GM12878 (cell line): Measurements from ENCODE around the gene HTR4. TPM values are rescaled to one million over a fixed set of nuclear protein-coding genes. Genes with fewer than 3 reads are reported as not detected.

Experiments
- ATAC-seq: fragments of 200-7000 bp; cut with Tn5 transposase; 3 replicates; pipeline ENCODE4 v1.9.1; 2020; ENCODE audit warnings: mild to moderate bottlenecking, moderate library complexity
- BruUV-seq: library from RNA; stranded (reverse); fragments of 400-500 nt; replicated peaks from 2 replicates; lab custom pipeline; 2021; lab: Mats Ljungman, UMichigan
- CTCF ChIA-PET: fragments of 300-600 bp; sonication (Branson Sonifier 250); formaldehyde crosslinking; extraction: SDS; loops from one replicate; lab custom pipeline; 2021; ENCODE audit warnings: inconsistent platforms; lab: Yijun Ruan, JAX
- POLR2A ChIA-PET: fragments of 350-600 bp; formaldehyde crosslinking; extraction: SDS; loops from one replicate; lab custom pipeline; 2021; ENCODE audit warnings: inconsistent platforms; lab: Charles Lee
- RAD21 ChIA-PET: fragments of 300-600 bp; sonication (Branson Sonifier 250); formaldehyde crosslinking; loops from one replicate; lab custom pipeline; 2023; ENCODE audit warnings: antibody characterized with exemption; ENCODE audit not compliant: unreplicated experiment; lab: Charles Lee
- SMC1A ChIA-PET: fragments of 300-600 bp; sonication (Branson Sonifier 250); formaldehyde crosslinking; loops from one replicate; lab custom pipeline; 2023; ENCODE audit not compliant: unreplicated experiment, uncharacterized antibody; lab: Charles Lee
- DNase-seq: peaks from one replicate; pipeline ENCODE4 v3.0.0-alpha.2; 2011; ENCODE audit warnings: low read depth, low spot score
- FAIRE-seq: peaks from 3 replicates; lab custom pipeline; 2011; peaks lifted over from hg19 to GRCh38; lab: Jason Lieb, UNC
- H2AFZ ChIP-seq: 2 replicates; pipeline ENCODE4 v1.6.0; 2011; ENCODE audit warnings: low read depth, low read length, control low read depth; ENCODE audit not compliant: control insufficient read depth
- H3K27ac ChIP-seq: 2 replicates; pipeline ENCODE4 v1.5.1; 2011; ENCODE audit warnings: control low read depth; ENCODE audit not compliant: control insufficient read depth, insufficient read depth
- H3K27me3 ChIP-seq, 2 experiments: replicated peaks in 1 of 2; 2 replicates each; pipeline versions ENCODE4 v1.6.0 to v1.6.1; 2011; ENCODE audit warnings: low read length in 1 of 2; ENCODE audit not compliant: control insufficient read depth in 2 of 2, insufficient read depth in 2 of 2
- H3K36me3 ChIP-seq, 2 experiments: 2 replicates each; pipeline ENCODE4 v1.5.1; 2011; ENCODE audit warnings: low read length in 1 of 2; ENCODE audit not compliant: control insufficient read depth in 2 of 2, insufficient read depth in 2 of 2
- H3K4me1 ChIP-seq: 2 replicates; pipeline ENCODE4 v1.6.1; 2011; ENCODE audit warnings: mild to moderate bottlenecking, low read length, moderate library complexity, mixed read lengths; ENCODE audit not compliant: control insufficient read depth, insufficient read depth
- H3K4me2 ChIP-seq: 2 replicates; pipeline ENCODE4 v1.6.0; 2011; ENCODE audit warnings: control low read depth; ENCODE audit not compliant: control insufficient read depth, insufficient read depth
- H3K4me3 ChIP-seq: fragments of 200-600 bp; sonication (generic); 2 replicates; pipeline ENCODE4 v1.5.1; 2016
- H3K79me2 ChIP-seq: 2 replicates; pipeline ENCODE4 v1.6.0; 2011; ENCODE audit warnings: low read length; ENCODE audit not compliant: control insufficient read depth, insufficient read depth
- H3K9ac ChIP-seq: 2 replicates; pipeline ENCODE4 v1.8.0; 2011; ENCODE audit warnings: low read length, control low read depth, mixed read lengths; ENCODE audit not compliant: control insufficient read depth, insufficient read depth
- H3K9me3 ChIP-seq: replicated peaks from 3 replicates; pipeline ENCODE4 v1.5.1; 2011; ENCODE audit warnings: mild to moderate bottlenecking, low read length; ENCODE audit not compliant: control insufficient read depth, insufficient read depth
- H4K20me1 ChIP-seq: 2 replicates; pipeline ENCODE4 v1.6.0; 2011; ENCODE audit not compliant: control insufficient read depth, insufficient read depth
- CEBPB ChIP-seq, 2 experiments: fragments of 150-350 bp in 1 of 2; IDR thresholded peaks; 2 replicates each; pipeline ENCODE4 v1.6.1; 2012 to 2014; ENCODE audit warnings: low read depth in 2 of 2, low read length in 2 of 2, borderline replicate concordance in 1 of 2, inconsistent platforms in 1 of 2
- CHD1 ChIP-seq: IDR thresholded peaks from 2 replicates; pipeline ENCODE4 v1.6.1; 2012; ENCODE audit warnings: low read depth, low read length, improper control_type of control experiment
- HDAC2 ChIP-seq: fragments of 200-600 bp; sonication (generic); IDR thresholded peaks from 2 replicates; pipeline ENCODE4 v1.6.1; 2017
- NFIC ChIP-seq: IDR thresholded peaks from 2 replicates; pipeline ENCODE4 v1.6.1; 2012; ENCODE audit warnings: low read depth, mild to moderate bottlenecking, inconsistent platforms, low read length, moderate library complexity
- PAX5 ChIP-seq: IDR thresholded peaks from 2 replicates; pipeline ENCODE4 v1.6.1; 2011; ENCODE audit warnings: low read depth, low read length, borderline replicate concordance
- SIX5 ChIP-seq: IDR thresholded peaks from 2 replicates; pipeline ENCODE4 v1.6.1; 2011; ENCODE audit warnings: mild to moderate bottlenecking, low read depth, low read length, moderate library complexity; ENCODE audit not compliant: severe bottlenecking
- SMAD5 ChIP-seq: IDR thresholded peaks from 2 replicates; pipeline ENCODE4 v1.6.1; 2016; ENCODE audit warnings: antibody characterized with exemption, low read depth
- SPI1 ChIP-seq: IDR thresholded peaks from 2 replicates; pipeline ENCODE4 v1.6.1; 2011; ENCODE audit warnings: low read depth, mild to moderate bottlenecking, low read length, moderate library complexity, borderline replicate concordance; ENCODE audit not compliant: insufficient read depth
- WGBS: methylation state at CpG from one replicate; pipeline ENCODE4 v1.1.6; 2016; ENCODE audit warnings: low lambda C conversion rate; ENCODE audit not compliant: insufficient replicate concordance, insufficient coverage; ENCODE audit errors: missing lambda C conversion rate; 5-methylcytosine and 5-hydroxymethylcytosine counted together
- in situ Hi-C: fragments of 300-500 bp; cut with MboI; formaldehyde crosslinking; loops from 9 replicates; pipeline ENCODE4 v1.14.3; 2018; ENCODE audit warnings: mixed read lengths
- intact Hi-C: fragments of 100-400 bp; cut with micrococcal nuclease; formaldehyde crosslinking; loops from one replicate; pipeline ENCODE4 v1.14.2; 2022; ENCODE audit not compliant: unreplicated experiment
- polyA plus RNA-seq, 11 experiments: library from polyadenylated mRNA; depleted of rRNA in 4 of 11; unstranded in 6 of 11; stranded (reverse) in 5 of 11; fragments of >200 nt; fragmentation: Nextera tagmentation in 4 of 11; fragmentation: Illumina TruSeq in 1 of 11; extraction: Ambion mirVana in 4 of 11; extraction: Trizol in 1 of 11; gene quantifications; 1 replicate in 1 of 11; 2 replicates in 10 of 11; pipeline versions ENCODE4 v1.2.1 to v1.2.3, GENCODE V29; 2011 to 2016; ENCODE audit warnings: inconsistent platforms in 2 of 11, missing spikeins in 2 of 11, low read depth in 1 of 11
- total RNA-seq, 4 experiments: library from RNA; depleted of rRNA in 3 of 4; stranded (reverse); fragments of >200 nt in 3 of 4; fragmentation: Illumina TruSeq in 1 of 4; extraction: Trizol in 1 of 4; gene quantifications; 2 replicates each; pipeline versions ENCODE4 v1.2.1 to v1.2.3, GENCODE V29; 2013 to 2021

The HTR4 gene
- total and polyA plus RNA-seq, 10 of the 15 experiments (the other 5 are each of a cell fraction or from before 2014, with no cell fraction given): not detected

- no peak for TF ChIP-seq PAX5
- TF ChIP-seq SMAD5: no peak
- TF ChIP-seq, all 136 proteins: peak for 0
These were observed 47.8 kb upstream of the HTR4 start (continued) for GRCh38 chr5:148702019-148702596.

GRCh38 chr5:148699028-148699427 is 44.7 kb upstream of the HTR4 start:
- ChIA-PET RAD21 (no interaction called here), CTCF (interaction anchor here (0.7 to 2.0 kb wide), 2 partner anchors 21 to 32 kb away, joined by 3 to 5 read pairs; no protein-coding TSS in a partner anchor), SMC1A (no interaction called here), POLR2A (no interaction called here)
- Histone ChIP-seq H3K27me3 (no peaks in the 10 kb centered on the region), H2AFZ (no peak overlapping the region), H3K9ac (no peak overlapping the region), H3K27ac (no peak overlapping the region), H3K4me2 (no peak overlapping the region), H3K36me3 (no peaks in the 10 kb centered on the region), H3K79me2 (no peaks in the 10 kb centered on the region), H3K9me3 (no peaks in the 10 kb centered on the region), H4K20me1 (no peaks in the 10 kb centered on the region), H3K4me3 (no peak overlapping the region), H3K4me1 (no peaks in the 10 kb centered on the region)
- no peak for FAIRE-seq
- TF ChIP-seq SPI1: peak; percentile 24; the same call in 1 of the 2 replicates
- TF ChIP-seq HDAC2: no peak
- TF ChIP-seq CEBPB (IDR thresholded peaks at IDR 0.05; ENCODE audit: borderline replicate concordance in 1 of 2, low read depth in 2 of 2, low read length in 2 of 2): no peak
- no peak for TF ChIP-seq CHD1
- TF ChIP-seq NFIC: no peak
- no peak for TF ChIP-seq SIX5
- in situ Hi-C loops: no loop called here
- no TSS peak for BruUV-seq
- intact Hi-C loops: no loop called here
- no peak for DNase-seq
- ATAC-seq: no peak
- WGBS: 0% methylated on average over 3 of the region's 3 CpGs
